ENCODE measurements around the gene TBCCD1.

- TF ChIP-seq POLR2AphosphoS5 (IDR thresholded peaks at IDR 0.05; ENCODE audit: low read depth, low read length): no peak
- TF ChIP-seq REST (IDR thresholded peaks at IDR 0.05; ENCODE audit: insufficient read depth in 1 of 2, low read depth in 2 of 2, low read length in 2 of 2): no peak
- TF ChIP-seq TAF1 (IDR thresholded peaks at IDR 0.05; ENCODE audit: borderline replicate concordance, insufficient read depth, low read length): no peak
These were observed 42.2 kb upstream of the TBCCD1 start for GRCh38 chr3:186609247-186609868.
